OCI-LY7 (cell line): ENCODE results near the gene PNCK. TPM values are rescaled to one million over a fixed set of nuclear protein-coding genes. Genes with fewer than 3 reads are reported as not detected.
"Not testable (repeated sequence)": the region's sequence is repeated elsewhere in the genome, so short reads cannot be mapped to it uniquely, and the experiment has no call there.

Source experiments
- BruUV-seq: library from RNA; stranded (reverse); fragments of 400-500 nt; replicated peaks from 2 replicates; lab custom pipeline; 2021; lab: Mats Ljungman, UMichigan
- CTCF ChIA-PET: fragments of 300-600 bp; sonication (Branson Sonifier 250); formaldehyde crosslinking; loops from one replicate; lab custom pipeline; 2022; ENCODE audit warnings: antibody characterized with exemption; ENCODE audit not compliant: unreplicated experiment; lab: Charles Lee
- POLR2A ChIA-PET: fragments of 300-600 bp; sonication (Branson Sonifier 250); formaldehyde crosslinking; loops from one replicate; lab custom pipeline; 2022; ENCODE audit warnings: antibody characterized with exemption; lab: Charles Lee
- DNase-seq: peaks from one replicate; pipeline ENCODE4 v3.0.0-alpha.2; 2015; ENCODE audit warnings: low spot score
- H2AFZ ChIP-seq: fragments of 200-600 bp; sonication (generic), shearing (Covaris generic); 2 replicates; pipeline ENCODE4 v1.6.1; 2014; ENCODE audit warnings: mild to moderate bottlenecking, antibody characterized with exemption, low read length, moderate library complexity
- H3K27ac ChIP-seq: fragments of 200-600 bp; sonication (generic); 2 replicates; pipeline ENCODE4 v1.5.1; 2014; ENCODE audit warnings: mixed run types, low read depth, mild to moderate bottlenecking, moderate library complexity, low read length, inconsistent platforms; ENCODE audit not compliant: poor library complexity, severe bottlenecking
- H3K36me3 ChIP-seq: fragments of 200-600 bp; sonication (generic); 2 replicates; pipeline ENCODE4 v1.6.1; 2014; ENCODE audit warnings: mild to moderate bottlenecking, antibody characterized with exemption, low read length, moderate library complexity, mixed read lengths; ENCODE audit not compliant: insufficient read depth
- H3K4me1 ChIP-seq: fragments of 200-600 bp; sonication (generic); 2 replicates; pipeline ENCODE4 v1.5.1; 2014; ENCODE audit warnings: mild to moderate bottlenecking, low read length; ENCODE audit not compliant: insufficient read depth, poor library complexity, severe bottlenecking
- H3K4me2 ChIP-seq: fragments of 200-600 bp; sonication (generic); 2 replicates; pipeline ENCODE4 v1.6.1; 2014; ENCODE audit warnings: mild to moderate bottlenecking, low read length
- H3K4me3 ChIP-seq: fragments of 200-600 bp; sonication (generic); 2 replicates; pipeline ENCODE4 v1.5.1; 2014; ENCODE audit warnings: mild to moderate bottlenecking, low read depth, low read length; ENCODE audit not compliant: poor library complexity, severe bottlenecking
- H3K79me2 ChIP-seq: fragments of 200-600 bp; sonication (generic); 2 replicates; pipeline ENCODE4 v1.6.1; 2016; ENCODE audit warnings: low read depth, mild to moderate bottlenecking, low read length, moderate library complexity, mixed read lengths; ENCODE audit not compliant: insufficient read depth
- H3K9me2 ChIP-seq: fragments of 200-600 bp; sonication (generic); 2 replicates; pipeline ENCODE4 v1.6.1; 2016; ENCODE audit warnings: mild to moderate bottlenecking, low read length, mixed read lengths; ENCODE audit not compliant: insufficient read depth
- H3K9me3 ChIP-seq: fragments of 200-600 bp; sonication (generic); 2 replicates; pipeline ENCODE4 v1.6.1; 2014; ENCODE audit warnings: mild to moderate bottlenecking, mixed run types, low read length, mixed read lengths
- H4K20me1 ChIP-seq: fragments of 200-600 bp; sonication (generic); 2 replicates; pipeline ENCODE4 v1.6.1; 2014; ENCODE audit warnings: mild to moderate bottlenecking, antibody characterized with exemption, low read length, moderate library complexity, mixed read lengths; ENCODE audit not compliant: insufficient read depth
- EZH2phosphoT487 ChIP-seq: fragments of 200-600 bp; sonication (generic); IDR thresholded peaks from 2 replicates; pipeline ENCODE4 v1.6.1; 2018; ENCODE audit warnings: low read depth, borderline replicate concordance, mild to moderate bottlenecking, mixed run types, antibody characterized with exemption, low read length, moderate library complexity, mixed read lengths
- intact Hi-C: fragments of 100-400 bp; cut with micrococcal nuclease; formaldehyde crosslinking; loops from one replicate; pipeline ENCODE4 v1.10.0; 2022; ENCODE audit not compliant: unreplicated experiment
- total RNA-seq, 2 experiments: library from RNA; depleted of rRNA in 1 of 2; stranded (reverse); fragments of >200 nt in 1 of 2; shearing (Covaris generic) in 1 of 2; gene quantifications; 2 replicates each; pipeline ENCODE4 v1.2.3, GENCODE V29; 2014 to 2022
- TF ChIP-seq, protein P1 (sequence below): fragments of 200-600 bp; sonication (generic); conservative IDR thresholded peaks from 2 replicates; pipeline ENCODE4 v1.5.1; 2014; ENCODE audit warnings: mild to moderate bottlenecking, antibody characterized with exemption, low read length, moderate library complexity, mixed read lengths

The PNCK gene
- total RNA-seq, 2 experiments from 2014 or later = 0.19 TPM; not detected in 1

GRCh38 chrX:153684467-153685155, 11.0 kb upstream of the PNCK start:
- Histone ChIP-seq H3K4me1 (no peaks in the 10 kb centered on the region), H3K9me2 (no peaks in the 10 kb centered on the region), H3K36me3 (no peaks in the 10 kb centered on the region), H3K4me2 (no peak overlapping the region), H3K4me3 (no peak overlapping the region), H3K27ac (no peak overlapping the region), H4K20me1 (no peaks in the 10 kb centered on the region), H3K9me3 (no peaks in the 10 kb centered on the region), H2AFZ (no peak overlapping the region), H3K79me2 (no peaks in the 10 kb centered on the region)
- CTCF ChIA-PET = no interaction called here
- intact Hi-C loops = loop anchor here (10.0 kb wide), 1 partner anchor 80 kb away; the partner anchor contains the start of gene PLXNB3
- no peak for TF ChIP-seq EZH2phosphoT487
- TF ChIP-seq, protein P1, sequence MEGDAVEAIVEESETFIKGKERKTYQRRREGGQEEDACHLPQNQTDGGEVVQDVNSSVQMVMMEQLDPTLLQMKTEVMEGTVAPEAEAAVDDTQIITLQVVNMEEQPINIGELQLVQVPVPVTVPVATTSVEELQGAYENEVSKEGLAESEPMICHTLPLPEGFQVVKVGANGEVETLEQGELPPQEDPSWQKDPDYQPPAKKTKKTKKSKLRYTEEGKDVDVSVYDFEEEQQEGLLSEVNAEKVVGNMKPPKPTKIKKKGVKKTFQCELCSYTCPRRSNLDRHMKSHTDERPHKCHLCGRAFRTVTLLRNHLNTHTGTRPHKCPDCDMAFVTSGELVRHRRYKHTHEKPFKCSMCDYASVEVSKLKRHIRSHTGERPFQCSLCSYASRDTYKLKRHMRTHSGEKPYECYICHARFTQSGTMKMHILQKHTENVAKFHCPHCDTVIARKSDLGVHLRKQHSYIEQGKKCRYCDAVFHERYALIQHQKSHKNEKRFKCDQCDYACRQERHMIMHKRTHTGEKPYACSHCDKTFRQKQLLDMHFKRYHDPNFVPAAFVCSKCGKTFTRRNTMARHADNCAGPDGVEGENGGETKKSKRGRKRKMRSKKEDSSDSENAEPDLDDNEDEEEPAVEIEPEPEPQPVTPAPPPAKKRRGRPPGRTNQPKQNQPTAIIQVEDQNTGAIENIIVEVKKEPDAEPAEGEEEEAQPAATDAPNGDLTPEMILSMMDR = no peak
- no peak for DNase-seq
- POLR2A ChIA-PET = no interaction called here
- BruUV-seq = no TSS peak

DNA sequence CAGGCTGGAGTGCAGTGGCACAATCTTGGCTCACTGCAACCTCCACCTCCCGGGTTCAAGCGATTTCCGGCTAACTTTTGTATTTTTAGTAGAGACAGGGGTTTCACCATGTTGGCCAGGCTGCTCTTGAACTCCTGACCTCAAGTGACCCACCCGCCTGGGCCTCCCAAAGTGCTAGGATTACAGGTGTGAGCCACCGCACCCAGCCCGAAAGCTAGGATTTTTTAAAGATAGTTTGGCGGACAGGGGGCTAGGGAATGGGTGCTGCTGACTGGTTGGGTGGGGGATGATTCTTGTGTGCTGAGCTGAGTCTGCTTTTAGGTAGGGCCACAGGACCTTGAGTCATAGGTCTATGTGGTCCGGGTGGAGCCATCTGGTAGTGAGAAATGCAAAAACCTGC, 9.9 kb upstream of the PNCK start:
- H4K20me1 ChIP-seq, H3K36me3 ChIP-seq, H3K79me2 ChIP-seq, H3K4me1 ChIP-seq, H2AFZ ChIP-seq, H3K4me2 ChIP-seq, H3K9me3 ChIP-seq, H3K4me3 ChIP-seq, DNase-seq, H3K27ac ChIP-seq, H3K9me2 ChIP-seq, BruUV-seq, CTCF ChIA-PET: not testable (repeated sequence)
- intact Hi-C loops = loop anchor here (10.0 kb wide), 1 partner anchor 81 kb away; the partner anchor contains the start of gene PLXNB3
- POLR2A ChIA-PET = interaction anchor here (0.6 kb wide), 2 partner anchors 36 to 110 kb away, joined by 3 read pairs; no protein-coding TSS in a partner anchor

DNA sequence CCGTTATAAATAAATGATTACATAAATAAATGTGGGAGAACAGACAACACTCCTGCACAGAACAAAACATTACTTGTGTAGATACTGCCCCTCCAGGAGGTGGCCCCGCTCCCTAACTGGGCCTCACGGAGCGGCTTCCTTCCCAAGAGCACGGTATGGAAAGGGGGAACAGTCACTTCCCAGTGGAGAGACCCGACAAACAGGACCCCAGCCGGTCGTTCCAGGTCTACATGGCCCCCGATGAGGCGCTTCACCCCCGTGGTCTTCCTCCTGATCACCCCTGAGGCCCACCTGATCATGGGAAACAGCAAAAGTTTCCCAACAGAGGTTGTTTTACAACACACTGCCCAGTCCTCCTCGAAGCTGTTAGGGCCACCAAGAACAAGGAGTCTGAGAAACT, 7.6 kb upstream of the PNCK start:
- H3K9me2 ChIP-seq = no peaks in the 10 kb centered on the region
- ChIA-PET CTCF (no interaction called here), POLR2A (interaction anchor here (0.6 kb wide), 1 partner anchor 31 kb away, joined by 3 read pairs; no protein-coding TSS in a partner anchor)
- H3K4me3 ChIP-seq = no peak overlapping the region
- no peak overlapping the region for H3K4me2 ChIP-seq
- H4K20me1 ChIP-seq = no peaks in the 10 kb centered on the region
- no peaks in the 10 kb centered on the region for H3K79me2 ChIP-seq
- BruUV-seq = no TSS peak
- H3K36me3 ChIP-seq = no peaks in the 10 kb centered on the region
- no peak overlapping the region for H2AFZ ChIP-seq
- H3K4me1 ChIP-seq = no peaks in the 10 kb centered on the region
- no peaks in the 10 kb centered on the region for H3K9me3 ChIP-seq
- H3K27ac ChIP-seq = no peak overlapping the region
- no peak for TF ChIP-seq EZH2phosphoT487
- TF ChIP-seq, protein P1 = no peak
- intact Hi-C loops = loop anchor here (10.0 kb wide), 1 partner anchor 84 kb away; the partner anchor contains the start of gene PLXNB3
- DNase-seq = no peak
